H54 (cell line): Measurements from ENCODE around the gene SP5.
"Not testable (repeated sequence)": the region's sequence is repeated elsewhere in the genome, so short reads cannot be mapped to it uniquely, and the experiment has no call there.

Experiments
- DNase-seq: peaks from one replicate; pipeline ENCODE4 v3.0.0; 2011; ENCODE audit warnings: low spot score, mixed read lengths; ENCODE audit not compliant: insufficient read length
- FAIRE-seq: peaks from 3 replicates; lab custom pipeline; 2011; peaks lifted over from hg19 to GRCh38; lab: Jason Lieb, UNC
- POLR2A ChIP-seq: IDR thresholded peaks from 2 replicates; pipeline ENCODE4 v1.6.1; 2011; ENCODE audit warnings: low read depth, mild to moderate bottlenecking, low read length

The SP5 gene

GRCh38 chr2:170737821-170738220 is 22.7 kb downstream of the SP5 start:
- TF ChIP-seq POLR2A: no peak
- no peak for FAIRE-seq
- DNase-seq: no peak

- FAIRE-seq (peak; percentile 90), DNase-seq (peak; percentile 62)
- no peak for TF ChIP-seq POLR2A
Measured at GRCh38 chr2:170739048-170739447, 23.9 kb downstream of the SP5 start.

DNA sequence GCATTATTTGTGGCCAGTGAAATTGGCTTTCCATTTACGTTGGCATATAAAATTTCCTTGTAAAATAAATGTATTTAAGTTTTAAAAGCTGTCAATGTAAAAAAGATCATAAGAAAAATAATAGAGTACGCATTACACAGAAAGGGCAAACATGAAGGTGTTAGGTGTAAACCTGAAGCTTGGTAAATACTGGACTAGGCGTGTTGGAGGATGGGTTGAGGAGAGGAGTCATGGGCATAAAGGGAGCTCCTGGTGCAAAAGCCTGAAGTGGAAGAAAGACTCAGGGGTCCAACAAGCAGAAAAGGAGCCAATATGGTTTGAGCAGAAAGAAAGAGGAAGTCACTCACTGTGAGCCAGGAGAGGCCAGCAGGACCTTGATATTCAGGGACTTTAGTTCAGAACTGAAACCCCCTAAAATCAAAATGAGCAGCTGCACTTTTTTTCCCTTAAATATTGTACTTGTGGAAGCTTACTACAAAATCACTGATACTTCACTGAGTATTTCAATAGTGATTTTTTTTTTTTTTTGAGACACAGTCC is 24.4 kb downstream of the SP5 start:
- DNase-seq (no peak), FAIRE-seq (no peak)
- TF ChIP-seq POLR2A: no peak

GRCh38 chr2:170740660-170741059 is 25.5 kb downstream of the SP5 start:
- no peak for TF ChIP-seq POLR2A
- FAIRE-seq: no peak
- DNase-seq: no peak

- FAIRE-seq (no peak), DNase-seq (no peak)
- no peak for TF ChIP-seq POLR2A
Measured at GRCh38 chr2:170742000-170742399, 26.9 kb downstream of the SP5 start.

GRCh38 chr2:170742896-170743529 is 27.9 kb downstream of the SP5 start:
- FAIRE-seq (no peak), DNase-seq (no peak)
- no peak for TF ChIP-seq POLR2A

GRCh38 chr2:170743530-170744239 is 28.5 kb downstream of the SP5 start:
- DNase-seq (no peak), FAIRE-seq (no peak)
- TF ChIP-seq POLR2A: no peak

DNA sequence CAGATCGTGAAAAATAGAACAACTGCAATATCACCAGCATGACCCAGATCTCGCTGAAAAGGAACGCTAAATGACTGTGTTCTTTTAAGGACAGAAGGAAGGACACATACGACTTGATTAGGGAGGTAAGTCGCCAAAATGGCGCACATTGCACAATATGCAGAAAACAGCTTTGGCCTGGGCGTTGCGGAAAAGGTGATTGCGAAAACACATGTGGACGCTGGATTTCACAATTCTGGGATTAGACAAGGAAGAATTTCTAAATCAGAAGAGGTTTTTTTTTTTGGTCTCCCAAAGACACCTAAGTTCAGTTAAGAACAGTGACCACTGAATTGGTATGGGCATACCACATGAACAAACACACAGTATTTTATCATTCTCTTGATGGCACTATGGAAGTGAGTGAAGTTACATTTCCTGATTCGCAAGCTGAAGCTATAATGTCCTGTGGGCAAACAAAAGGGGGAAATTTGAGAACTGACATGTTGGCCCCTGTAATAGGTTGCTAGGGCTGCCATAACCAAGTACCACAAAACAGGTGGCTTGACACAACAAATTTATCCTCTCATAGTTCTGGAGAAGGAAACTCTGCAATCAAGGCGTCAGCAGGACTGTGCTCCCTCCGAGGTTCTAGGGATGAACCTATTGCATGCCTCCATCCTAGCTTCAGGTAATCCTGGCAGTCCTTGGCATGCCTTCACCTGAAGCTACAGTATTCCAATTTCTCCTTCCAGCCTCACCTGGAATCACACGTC is 29.3 kb downstream of the SP5 start:
- no peak for TF ChIP-seq POLR2A
- no peak for FAIRE-seq
- no peak for DNase-seq

GRCh38 chr2:170745305-170745704 is 30.2 kb downstream of the SP5 start:
- no peak for TF ChIP-seq POLR2A
- FAIRE-seq (no peak), DNase-seq (no peak)

DNA sequence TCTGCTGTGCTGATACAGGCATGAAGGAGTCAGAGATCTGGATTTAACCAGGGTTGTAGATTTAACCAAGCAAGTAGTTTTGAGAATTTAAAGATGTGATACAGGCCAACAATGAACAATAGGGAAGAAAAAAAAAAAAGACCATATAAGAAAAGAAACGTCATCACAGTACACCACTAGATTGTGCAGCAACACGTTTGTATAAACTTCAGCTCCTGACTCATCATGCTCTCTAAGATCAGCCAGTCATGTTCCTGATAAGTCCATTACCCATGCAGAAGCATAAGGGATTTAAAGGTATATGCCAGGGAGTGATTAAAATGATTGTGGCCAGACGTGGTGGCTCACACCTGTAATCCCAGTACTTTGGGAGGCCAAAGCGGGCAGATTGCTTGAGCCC is 32.8 kb downstream of the SP5 start:
- DNase-seq (peak; percentile 47), FAIRE-seq (peak; percentile 90)
- TF ChIP-seq POLR2A: no peak

DNA sequence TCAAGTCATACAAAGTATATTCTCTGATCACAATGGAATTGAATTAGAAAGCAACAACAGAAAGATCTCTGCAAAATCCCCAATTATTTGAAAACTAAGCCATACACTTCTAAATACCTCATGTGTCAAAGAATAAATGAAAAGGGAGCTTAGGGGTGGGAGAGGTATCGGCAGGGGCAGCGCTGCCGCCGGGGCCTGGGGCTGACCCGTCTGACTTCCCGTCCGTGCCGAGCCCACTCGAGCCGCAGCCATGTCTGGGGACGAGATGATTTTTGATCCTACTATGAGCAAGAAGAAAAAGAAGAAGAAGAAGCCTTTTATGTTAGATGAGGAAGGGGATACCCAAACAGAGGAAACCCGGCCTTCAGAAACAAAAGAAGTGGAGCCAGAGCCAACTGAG is 36.4 kb downstream of the SP5 start:
- not testable (repeated sequence) for FAIRE-seq, DNase-seq

- TF ChIP-seq POLR2A: no peak
- no peak for DNase-seq
- FAIRE-seq: no peak
Measured at GRCh38 chr2:170761572-170761971, 46.4 kb downstream of the SP5 start.

DNA sequence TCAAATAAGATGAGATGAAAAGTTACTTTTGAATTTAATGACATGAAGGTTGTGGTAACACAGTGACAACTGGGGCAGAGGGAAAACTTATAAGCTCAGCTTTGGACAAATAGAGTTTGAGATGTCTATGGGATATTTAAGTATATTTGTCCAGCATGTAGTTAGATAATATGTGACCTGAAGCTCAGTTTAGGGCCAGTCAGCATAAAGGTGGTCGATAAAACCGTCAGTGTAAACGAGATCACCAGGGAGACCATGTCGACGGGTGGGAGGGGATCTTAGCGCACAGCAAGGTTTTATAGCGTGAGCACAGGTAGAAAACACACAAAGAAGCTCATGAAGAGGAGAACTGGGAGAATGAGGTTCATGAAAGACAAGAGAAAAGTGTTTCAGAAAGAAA is 47.6 kb downstream of the SP5 start:
- FAIRE-seq: no peak
- no peak for DNase-seq
- no peak for TF ChIP-seq POLR2A

- DNase-seq (no peak), FAIRE-seq (no peak)
- no peak for TF ChIP-seq POLR2A
Measured at GRCh38 chr2:170763232-170763631, 48.1 kb downstream of the SP5 start.

DNA sequence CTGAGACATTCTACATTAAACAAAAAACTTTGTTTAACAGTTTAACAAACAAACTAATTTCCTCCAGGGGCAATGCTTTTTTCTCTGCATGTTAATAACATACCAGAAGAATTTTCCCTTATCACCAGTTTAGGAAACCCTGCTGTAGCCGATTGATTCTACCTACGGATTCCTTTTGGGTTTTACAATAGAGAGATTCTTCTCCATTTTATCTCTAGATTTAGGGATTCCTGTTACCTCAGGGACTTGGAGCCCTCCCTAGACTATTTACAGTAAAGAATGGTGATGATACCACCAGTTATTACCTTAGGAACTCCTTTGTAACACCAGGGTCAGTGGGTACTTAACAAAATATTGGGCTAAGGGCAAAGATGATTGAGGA is 49.7 kb downstream of the SP5 start:
- FAIRE-seq (peak; percentile 6), DNase-seq (no peak)
- no peak for TF ChIP-seq POLR2A
